PFSK-1 (cell line): ENCODE data around the gene SUSD2.

Experiments used
- FOXP2 ChIP-seq: optimal IDR thresholded peaks from 2 replicates; pipeline ENCODE3; 2011; ENCODE audit warnings: borderline replicate concordance, control low read depth, inconsistent platforms; ENCODE audit not compliant: insufficient read depth; ENCODE audit errors: extremely low read length, extremely low read depth
- POLR2AphosphoS5 ChIP-seq: IDR thresholded peaks from 2 replicates; pipeline ENCODE4 v1.6.1; 2012; ENCODE audit warnings: low read depth, mild to moderate bottlenecking, control low read depth, low read length, moderate library complexity
- SIN3A ChIP-seq: IDR thresholded peaks from 2 replicates; pipeline ENCODE4 v1.6.1; 2012; ENCODE audit warnings: mild to moderate bottlenecking, low read length, moderate library complexity, borderline replicate concordance; ENCODE audit not compliant: insufficient read depth
- TAF1 ChIP-seq: IDR thresholded peaks from 2 replicates; pipeline ENCODE4 v1.6.1; 2012; ENCODE audit warnings: low read length, control low read depth, borderline replicate concordance; ENCODE audit not compliant: insufficient read depth
- TF ChIP-seq, protein P1 (sequence below), 2 experiments: IDR thresholded peaks; 2 replicates each; pipeline versions ENCODE4 v1.6.1 to v1.8.0; 2011 to 2012; ENCODE audit warnings: low read depth in 2 of 2, low read length in 2 of 2, control low read depth in 1 of 2, inconsistent platforms in 1 of 2, mild to moderate bottlenecking in 1 of 2, moderate library complexity in 1 of 2; ENCODE audit not compliant: insufficient read depth in 1 of 2

The SUSD2 gene

DNA sequence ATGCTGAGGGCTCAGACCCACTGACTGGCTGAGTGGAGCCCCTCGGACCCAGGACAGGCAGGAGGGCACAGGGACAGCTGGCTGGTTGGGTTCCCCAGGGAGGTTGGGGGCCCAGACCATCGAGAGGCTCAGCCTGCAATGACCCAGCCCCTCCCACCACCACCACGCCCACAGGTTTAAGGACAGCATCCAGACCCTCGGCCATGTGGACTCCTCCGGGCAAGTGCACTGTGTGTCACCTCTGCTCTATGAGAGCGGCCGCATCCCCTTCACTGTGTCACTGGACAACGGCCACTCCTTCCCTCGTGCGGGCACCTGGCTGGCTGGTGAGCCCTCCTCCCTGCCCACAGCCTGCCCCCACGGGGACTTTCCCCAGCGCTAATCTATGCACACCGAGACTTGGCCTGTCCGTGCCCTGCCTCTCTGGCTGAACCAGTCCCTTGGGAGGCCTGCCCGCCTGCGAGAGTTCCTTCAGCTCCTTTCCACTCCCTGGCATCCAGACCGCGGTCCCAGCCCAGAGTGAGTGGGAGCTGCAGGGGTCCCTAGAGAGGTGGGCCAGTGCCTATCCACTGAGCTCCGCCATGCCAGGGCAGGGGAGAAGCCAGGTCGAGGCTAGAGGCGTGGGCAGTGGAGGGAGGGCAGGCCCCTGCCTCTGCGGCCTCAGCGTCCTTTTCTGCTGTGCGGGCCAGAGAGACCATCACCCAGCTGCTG is 2.2 kb downstream of the SUSD2 start:
- TF ChIP-seq POLR2AphosphoS5 (no peak), SIN3A (no peak), FOXP2 (no peak), TAF1 (no peak)
- TF ChIP-seq, protein P1, sequence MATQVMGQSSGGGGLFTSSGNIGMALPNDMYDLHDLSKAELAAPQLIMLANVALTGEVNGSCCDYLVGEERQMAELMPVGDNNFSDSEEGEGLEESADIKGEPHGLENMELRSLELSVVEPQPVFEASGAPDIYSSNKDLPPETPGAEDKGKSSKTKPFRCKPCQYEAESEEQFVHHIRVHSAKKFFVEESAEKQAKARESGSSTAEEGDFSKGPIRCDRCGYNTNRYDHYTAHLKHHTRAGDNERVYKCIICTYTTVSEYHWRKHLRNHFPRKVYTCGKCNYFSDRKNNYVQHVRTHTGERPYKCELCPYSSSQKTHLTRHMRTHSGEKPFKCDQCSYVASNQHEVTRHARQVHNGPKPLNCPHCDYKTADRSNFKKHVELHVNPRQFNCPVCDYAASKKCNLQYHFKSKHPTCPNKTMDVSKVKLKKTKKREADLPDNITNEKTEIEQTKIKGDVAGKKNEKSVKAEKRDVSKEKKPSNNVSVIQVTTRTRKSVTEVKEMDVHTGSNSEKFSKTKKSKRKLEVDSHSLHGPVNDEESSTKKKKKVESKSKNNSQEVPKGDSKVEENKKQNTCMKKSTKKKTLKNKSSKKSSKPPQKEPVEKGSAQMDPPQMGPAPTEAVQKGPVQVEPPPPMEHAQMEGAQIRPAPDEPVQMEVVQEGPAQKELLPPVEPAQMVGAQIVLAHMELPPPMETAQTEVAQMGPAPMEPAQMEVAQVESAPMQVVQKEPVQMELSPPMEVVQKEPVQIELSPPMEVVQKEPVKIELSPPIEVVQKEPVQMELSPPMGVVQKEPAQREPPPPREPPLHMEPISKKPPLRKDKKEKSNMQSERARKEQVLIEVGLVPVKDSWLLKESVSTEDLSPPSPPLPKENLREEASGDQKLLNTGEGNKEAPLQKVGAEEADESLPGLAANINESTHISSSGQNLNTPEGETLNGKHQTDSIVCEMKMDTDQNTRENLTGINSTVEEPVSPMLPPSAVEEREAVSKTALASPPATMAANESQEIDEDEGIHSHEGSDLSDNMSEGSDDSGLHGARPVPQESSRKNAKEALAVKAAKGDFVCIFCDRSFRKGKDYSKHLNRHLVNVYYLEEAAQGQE (IDR thresholded peaks at IDR 0.05; ENCODE audit: insufficient read depth in 1 of 2, low read depth in 2 of 2, low read length in 2 of 2), result no peak

DNA sequence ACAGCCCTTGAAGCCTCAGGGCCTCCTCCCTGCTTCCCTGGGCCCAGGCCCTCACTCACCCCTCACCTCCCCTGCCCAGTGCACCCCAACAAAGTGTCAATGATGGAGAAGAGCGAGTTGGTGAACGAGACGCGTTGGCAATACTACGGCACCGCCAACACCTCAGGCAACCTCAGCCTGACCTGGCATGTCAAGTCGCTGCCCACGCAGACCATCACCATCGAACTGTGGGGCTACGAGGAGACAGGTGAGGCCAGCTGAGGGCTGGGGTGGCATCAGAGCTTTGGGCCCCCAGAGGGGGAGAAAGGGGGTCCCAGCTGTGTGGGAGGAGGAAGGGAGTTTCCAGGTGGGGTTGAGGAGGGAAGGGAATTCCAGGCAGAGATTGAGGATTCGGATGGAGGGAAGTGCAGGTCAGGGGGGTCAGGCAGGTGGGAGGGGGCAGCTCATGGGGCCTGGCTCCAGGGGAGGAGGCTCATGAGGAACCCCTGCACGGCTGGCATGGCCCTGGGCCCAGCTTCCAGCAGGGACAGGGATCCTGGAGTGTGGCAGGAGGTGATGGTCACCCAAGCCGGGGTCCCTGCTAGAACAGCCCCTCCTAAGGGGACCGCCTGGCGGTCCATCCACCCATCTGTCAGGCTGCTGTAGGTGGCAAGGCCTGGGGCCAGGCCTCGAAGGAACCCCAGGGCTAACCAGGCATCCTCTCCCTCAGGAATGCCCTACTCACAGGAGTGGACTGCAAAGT is 2.9 kb downstream of the SUSD2 start:
- TF ChIP-seq FOXP2 (no peak), TAF1 (no peak), SIN3A (no peak), POLR2AphosphoS5 (no peak)
- TF ChIP-seq, protein P1 (IDR thresholded peaks at IDR 0.05; ENCODE audit: insufficient read depth in 1 of 2, low read depth in 2 of 2, low read length in 2 of 2), result no peak

DNA sequence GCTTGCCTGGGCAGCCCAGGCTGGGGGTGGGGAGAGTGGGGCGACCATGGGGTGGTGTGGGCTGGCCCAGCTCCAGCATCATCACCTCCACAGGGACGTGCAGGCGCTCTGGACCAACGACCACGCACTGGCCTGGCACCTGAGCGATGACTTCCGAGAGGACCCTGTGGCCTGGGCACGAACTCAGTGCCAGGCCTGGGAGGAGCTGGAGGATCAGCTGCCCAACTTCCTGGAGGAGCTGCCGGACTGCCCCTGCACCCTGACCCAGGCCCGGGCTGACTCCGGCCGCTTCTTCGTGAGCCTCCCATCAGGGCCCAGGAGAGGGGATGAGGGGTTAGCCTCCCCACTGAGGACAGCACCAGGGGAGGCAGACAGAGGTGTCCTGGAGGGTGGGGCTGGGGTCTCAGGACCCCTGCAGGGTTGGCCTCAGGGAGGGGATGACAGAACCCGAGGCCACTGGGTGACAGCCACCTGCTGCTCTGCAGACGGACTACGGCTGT is 3.8 kb downstream of the SUSD2 start:
- TF ChIP-seq FOXP2 (no peak), POLR2AphosphoS5 (no peak)

DNA sequence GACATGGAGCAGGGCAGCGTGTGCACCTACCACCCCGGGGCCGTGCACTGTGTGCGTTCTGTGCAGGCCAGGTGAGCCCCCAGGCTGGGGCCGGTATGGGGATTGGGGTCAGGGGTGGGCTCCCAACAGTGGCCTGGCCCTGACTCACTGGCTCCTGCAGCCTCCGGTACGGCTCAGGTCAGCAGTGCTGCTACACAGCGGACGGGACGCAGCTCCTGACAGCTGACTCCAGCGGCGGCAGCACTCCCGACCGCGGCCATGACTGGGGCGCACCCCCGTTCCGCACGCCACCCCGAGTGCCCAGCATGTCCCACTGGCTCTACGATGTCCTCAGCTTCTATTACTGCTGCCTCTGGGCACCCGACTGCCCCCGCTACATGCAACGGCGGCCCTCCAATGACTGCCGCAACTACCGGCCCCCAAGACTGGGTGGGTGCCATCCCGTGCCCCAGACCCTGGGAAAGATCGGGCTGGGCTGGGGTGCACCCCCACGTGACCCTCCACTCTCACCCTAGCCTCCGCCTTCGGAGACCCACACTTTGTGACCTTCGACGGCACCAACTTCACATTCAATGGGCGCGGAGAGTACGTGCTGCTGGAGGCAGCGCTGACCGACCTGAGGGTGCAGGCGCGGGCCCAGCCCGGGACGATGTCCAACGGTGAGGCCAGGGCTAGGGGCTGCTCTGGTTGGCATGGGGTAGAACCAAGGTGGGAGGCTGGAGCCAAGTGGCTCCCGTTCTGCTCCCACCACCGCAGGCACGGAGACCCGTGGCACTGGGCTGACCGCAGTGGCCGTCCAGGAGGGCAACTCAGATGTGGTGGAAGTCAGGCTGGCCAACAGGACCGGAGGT is 4.4 kb downstream of the SUSD2 start:
- TF ChIP-seq, protein P1 (IDR thresholded peaks at IDR 0.05; ENCODE audit: insufficient read depth in 1 of 2, low read depth in 2 of 2, low read length in 2 of 2), result no peak
- TF ChIP-seq TAF1 (no peak), FOXP2 (no peak), POLR2AphosphoS5 (no peak), SIN3A (no peak)

DNA sequence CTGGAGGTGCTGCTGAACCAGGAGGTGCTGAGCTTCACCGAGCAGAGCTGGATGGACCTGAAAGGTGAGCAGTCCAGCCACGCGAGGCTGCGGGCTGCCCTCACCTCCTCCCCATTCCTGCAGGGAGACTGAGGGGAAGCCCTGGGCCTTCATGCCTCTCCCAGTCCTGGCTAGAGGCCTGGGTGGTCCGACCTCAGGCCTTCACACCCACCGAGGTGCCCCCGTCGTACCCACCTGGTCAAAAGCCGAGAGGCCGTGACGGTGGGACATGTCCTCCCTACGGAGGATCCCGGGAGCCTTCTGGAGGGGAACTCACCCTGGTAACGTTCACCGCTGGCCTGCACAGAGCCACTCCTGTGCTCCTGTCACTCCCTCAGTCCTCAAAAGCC is 5.1 kb downstream of the SUSD2 start:
- TF ChIP-seq SIN3A (no peak), FOXP2 (no peak), TAF1 (no peak), POLR2AphosphoS5 (no peak)
- TF ChIP-seq, protein P1 (IDR thresholded peaks at IDR 0.05; ENCODE audit: insufficient read depth in 1 of 2, low read depth in 2 of 2, low read length in 2 of 2), result no peak
